Umbilical cord (tissue), 1 donor: ENCODE data around the gene ZNF512. TPM values are rescaled to one million over a fixed set of nuclear protein-coding genes. Genes with fewer than 3 reads are reported as not detected.

ENCODE experiments used
- total RNA-seq: library from RNA; depleted of rRNA; stranded (reverse); fragments of >200 nt; gene quantifications from one replicate; pipeline ENCODE4 v1.2.3, GENCODE V29; 2014; ENCODE audit warnings: low replicate concordance; ENCODE audit not compliant: insufficient read depth

ZNF512 gene
- total RNA-seq, 1 donor from 2014 or later = 27.7 TPM

Other genes with a start within 250 kb of the ZNF512 start
- 31.8 TPM for gene GTF3C2, start 226.3 kb upstream of the ZNF512 start, total RNA-seq
- 10.1 TPM for gene EIF2B4, start 212.7 kb upstream of the ZNF512 start, total RNA-seq
- 98.0 TPM for gene SNX17, start 212.4 kb upstream of the ZNF512 start, total RNA-seq
- 8.4 TPM for gene ZNF513, start 202.3 kb upstream of the ZNF512 start, total RNA-seq
- gene PPM1G, start 173.5 kb upstream of the ZNF512 start, total RNA-seq = 28.2 TPM
- 89.3 TPM for gene NRBP1, start 154.4 kb upstream of the ZNF512 start, total RNA-seq
- not detected for gene KRTCAP3, start 140.7 kb upstream of the ZNF512 start, total RNA-seq
- 21.4 TPM for gene IFT172, start 93.3 kb upstream of the ZNF512 start, total RNA-seq
- gene FNDC4, start 87.8 kb upstream of the ZNF512 start, total RNA-seq = 3.1 TPM
- not detected for gene GCKR, start 86.2 kb upstream of the ZNF512 start, total RNA-seq
- gene CCDC121, start 46.0 kb downstream of the ZNF512 start, total RNA-seq = 10.6 TPM
- gene GPN1, start 46.0 kb downstream of the ZNF512 start, total RNA-seq = 27.2 TPM
- 30.6 TPM for gene SUPT7L, start 80.6 kb downstream of the ZNF512 start, total RNA-seq
- gene SLC4A1AP, start 80.8 kb downstream of the ZNF512 start, total RNA-seq = 24.6 TPM
- 20.7 TPM for gene MRPL33, start 188.7 kb downstream of the ZNF512 start, total RNA-seq